HEK293 (cell line): ENCODE data around the gene RETREG2.

ENCODE experiments used
- HOXA7 ChIP-seq: sonication (generic); formaldehyde crosslinking; IDR thresholded peaks from 2 replicates; pipeline ENCODE4 v1.8.1; 2022; ENCODE audit warnings: missing genetic modification reagents, borderline replicate concordance
- HOXC10 ChIP-seq: sonication (generic); formaldehyde crosslinking; IDR thresholded peaks from 2 replicates; pipeline ENCODE4 v1.8.1; 2023; ENCODE audit warnings: mild to moderate bottlenecking, missing genetic modification reagents
- IKZF3 ChIP-seq: fragments of 450-650 bp; IDR thresholded peaks from 2 replicates; pipeline ENCODE4 v1.5.0; 2018; ENCODE audit warnings: missing biosample characterization, mild to moderate bottlenecking, missing genetic modification characterization, moderate library complexity
- OSR2 ChIP-seq: fragments of 450-650 bp; formaldehyde crosslinking; IDR thresholded peaks from 2 replicates; pipeline ENCODE4 v1.5.1; 2016; ENCODE audit warnings: missing biosample characterization, missing genetic modification characterization
- PRDM4 ChIP-seq: fragments of 450-650 bp; formaldehyde crosslinking; IDR thresholded peaks from 2 replicates; pipeline ENCODE4 v1.5.1; 2017; ENCODE audit warnings: missing biosample characterization, missing genetic modification characterization
- RBAK ChIP-seq: fragments of 450-650 bp; formaldehyde crosslinking; IDR thresholded peaks from 2 replicates; pipeline ENCODE4 v1.5.1; 2016; ENCODE audit warnings: missing biosample characterization, missing genetic modification characterization
- WT1 ChIP-seq: fragments of 450-650 bp; formaldehyde crosslinking; IDR thresholded peaks from 2 replicates; pipeline ENCODE4 v1.5.1; 2016; ENCODE audit warnings: missing biosample characterization, missing genetic modification characterization
- YY1 ChIP-seq: fragments of 450-650 bp; formaldehyde crosslinking; IDR thresholded peaks from 2 replicates; pipeline ENCODE4 v1.5.1; 2018; ENCODE audit warnings: missing biosample characterization, missing genetic modification characterization
- ZBTB26 ChIP-seq: fragments of 450-650 bp; formaldehyde crosslinking; optimal IDR thresholded peaks from 2 replicates; pipeline ENCODE3; 2016; ENCODE audit warnings: missing biosample characterization, mild to moderate bottlenecking, missing genetic modification characterization
- ZBTB49 ChIP-seq: fragments of 450-650 bp; formaldehyde crosslinking; IDR thresholded peaks from 2 replicates; pipeline ENCODE4 v1.5.1; 2016; ENCODE audit warnings: missing biosample characterization, missing genetic modification characterization, low read depth
- ZFP69B ChIP-seq: fragments of 450-650 bp; formaldehyde crosslinking; IDR thresholded peaks from 2 replicates; pipeline ENCODE4 v1.5.1; 2016; ENCODE audit warnings: missing biosample characterization, missing genetic modification characterization
- ZNF121 ChIP-seq: fragments of 450-650 bp; formaldehyde crosslinking; IDR thresholded peaks from 2 replicates; pipeline ENCODE4 v1.5.1; 2016; ENCODE audit warnings: missing biosample characterization, missing genetic modification characterization
- ZNF157 ChIP-seq: fragments of 450-650 bp; formaldehyde crosslinking; IDR thresholded peaks from 2 replicates; pipeline ENCODE4 v1.5.1; 2016; ENCODE audit warnings: missing biosample characterization, missing genetic modification characterization
- ZNF16 ChIP-seq: fragments of 450-650 bp; formaldehyde crosslinking; IDR thresholded peaks from 2 replicates; pipeline ENCODE4 v1.5.1; 2016; ENCODE audit warnings: low read depth, missing biosample characterization, missing genetic modification characterization
- ZNF169 ChIP-seq: fragments of 450-650 bp; formaldehyde crosslinking; IDR thresholded peaks from 2 replicates; pipeline ENCODE4 v1.5.1; 2016; ENCODE audit warnings: missing biosample characterization, missing genetic modification characterization
- ZNF18 ChIP-seq: fragments of 450-650 bp; formaldehyde crosslinking; IDR thresholded peaks from 2 replicates; pipeline ENCODE4 v1.5.1; 2016; ENCODE audit warnings: missing biosample characterization, missing genetic modification characterization
- ZNF2 ChIP-seq: fragments of 450-650 bp; formaldehyde crosslinking; IDR thresholded peaks from 2 replicates; pipeline ENCODE4 v1.5.1; 2016; ENCODE audit warnings: missing biosample characterization, missing genetic modification characterization
- ZNF221 ChIP-seq: fragments of 450-650 bp; formaldehyde crosslinking; IDR thresholded peaks from 2 replicates; pipeline ENCODE4 v1.5.1; 2017; ENCODE audit warnings: missing biosample characterization, missing genetic modification characterization, borderline replicate concordance
- ZNF280C ChIP-seq: fragments of 450-650 bp; formaldehyde crosslinking; IDR thresholded peaks from 2 replicates; pipeline ENCODE4 v1.5.1; 2016; ENCODE audit warnings: missing biosample characterization, missing genetic modification characterization
- ZNF510 ChIP-seq: fragments of 450-650 bp; formaldehyde crosslinking; IDR thresholded peaks from 2 replicates; pipeline ENCODE4 v1.5.1; 2018; ENCODE audit warnings: mild to moderate bottlenecking, missing genetic modification characterization, missing biosample characterization; ENCODE audit not compliant: insufficient replicate concordance
- ZNF514 ChIP-seq: fragments of 450-650 bp; formaldehyde crosslinking; IDR thresholded peaks from 2 replicates; pipeline ENCODE4 v1.5.1; 2016; ENCODE audit warnings: missing biosample characterization, missing genetic modification characterization
- ZNF561 ChIP-seq: fragments of 450-650 bp; IDR thresholded peaks from 2 replicates; pipeline ENCODE4 v1.5.1; 2018; ENCODE audit warnings: missing biosample characterization, missing genetic modification characterization, borderline replicate concordance
- ZNF580 ChIP-seq: fragments of 450-650 bp; formaldehyde crosslinking; IDR thresholded peaks from 2 replicates; pipeline ENCODE4 v1.5.1; 2016; ENCODE audit warnings: missing biosample characterization, missing genetic modification characterization
- ZNF596 ChIP-seq: fragments of 450-650 bp; IDR thresholded peaks from 2 replicates; pipeline ENCODE4 v1.5.0; 2018; ENCODE audit warnings: missing biosample characterization, mild to moderate bottlenecking, missing genetic modification characterization, moderate library complexity
- ZNF600 ChIP-seq: fragments of 450-650 bp; formaldehyde crosslinking; IDR thresholded peaks from 2 replicates; pipeline ENCODE4 v1.5.1; 2016; ENCODE audit warnings: missing biosample characterization, missing genetic modification characterization
- ZNF626 ChIP-seq: fragments of 450-650 bp; sonication (Bioruptor Pico); formaldehyde crosslinking; IDR thresholded peaks from 2 replicates; pipeline ENCODE4 v1.5.1; 2018; ENCODE audit warnings: missing biosample characterization, missing genetic modification characterization, inconsistent platforms
- ZNF639 ChIP-seq: fragments of 450-650 bp; formaldehyde crosslinking; IDR thresholded peaks from 2 replicates; pipeline ENCODE4 v1.5.1; 2016; ENCODE audit warnings: missing biosample characterization, missing genetic modification characterization
- ZNF664 ChIP-seq: fragments of 450-650 bp; formaldehyde crosslinking; IDR thresholded peaks from 2 replicates; pipeline ENCODE4 v1.5.1; 2016; ENCODE audit warnings: missing biosample characterization, missing genetic modification characterization
- ZNF837 ChIP-seq: fragments of 450-650 bp; formaldehyde crosslinking; IDR thresholded peaks from 2 replicates; pipeline ENCODE4 v1.5.1; 2016; ENCODE audit warnings: missing biosample characterization, missing genetic modification characterization

The RETREG2 gene

GRCh38 chr2:219229305-219230058 is 51.4 kb downstream of the RETREG2 start, which contains the start of the genes ANKZF1 and ATG9A (continued):
- TF ChIP-seq ZFP69B (tag by site-specific recombination) (no peak), PRDM4 (tag by site-specific recombination) (no peak), ZNF16 (tag by site-specific recombination) (no peak), ZNF510 (tag by site-specific recombination) (no peak), ZNF18 (tag by site-specific recombination) (no peak), ZNF596 (no peak), ZNF639 (no peak), ZNF561 (tag by site-specific recombination) (peak; percentile 32; the same call in 1 of the 2 replicates), WT1 (tag by site-specific recombination) (no peak), ZNF121 (tag by site-specific recombination) (no peak), ZNF837 (tag by site-specific recombination) (no peak), ZNF600 (tag by site-specific recombination) (peak; percentile 52; the same call in 1 of the 2 replicates), ZNF580 (tag by site-specific recombination) (no peak), ZNF514 (tag by site-specific recombination) (no peak), ZNF280C (no peak), OSR2 (tag by site-specific recombination) (no peak), ZBTB49 (tag by site-specific recombination) (no peak), ZNF2 (tag by site-specific recombination) (0 out of 2 replicates have a peak, but pooled peaks have one; percentile 57), ZBTB26 (peak; percentile 85), IKZF3 (tag by site-specific recombination) (0 out of 2 replicates have a peak, but pooled peaks have one; percentile 26), HOXC10 (no peak), RBAK (tag by site-specific recombination) (no peak), ZNF626 (tag by site-specific recombination) (no peak), ZNF169 (tag by site-specific recombination) (no peak), ZNF157 (tag by site-specific recombination) (no peak), ZNF221 (no peak), ZNF664 (tag by site-specific recombination) (no peak), HOXA7 (CRISPR knock-in tag) (no peak), YY1 (tag by site-specific recombination) (no peak)
